ENCODE measurements around the gene UGT2B11. TPM values are rescaled to one million over a fixed set of nuclear protein-coding genes. Genes with fewer than 3 reads are reported as not detected.
"Not testable (repeated sequence)": the region's sequence is repeated elsewhere in the genome, so short reads cannot be mapped to it uniquely, and the experiment has no call there.

The UGT2B11 gene
- total RNA-seq, 4 donors from 2014 or later: not detected

DNA sequence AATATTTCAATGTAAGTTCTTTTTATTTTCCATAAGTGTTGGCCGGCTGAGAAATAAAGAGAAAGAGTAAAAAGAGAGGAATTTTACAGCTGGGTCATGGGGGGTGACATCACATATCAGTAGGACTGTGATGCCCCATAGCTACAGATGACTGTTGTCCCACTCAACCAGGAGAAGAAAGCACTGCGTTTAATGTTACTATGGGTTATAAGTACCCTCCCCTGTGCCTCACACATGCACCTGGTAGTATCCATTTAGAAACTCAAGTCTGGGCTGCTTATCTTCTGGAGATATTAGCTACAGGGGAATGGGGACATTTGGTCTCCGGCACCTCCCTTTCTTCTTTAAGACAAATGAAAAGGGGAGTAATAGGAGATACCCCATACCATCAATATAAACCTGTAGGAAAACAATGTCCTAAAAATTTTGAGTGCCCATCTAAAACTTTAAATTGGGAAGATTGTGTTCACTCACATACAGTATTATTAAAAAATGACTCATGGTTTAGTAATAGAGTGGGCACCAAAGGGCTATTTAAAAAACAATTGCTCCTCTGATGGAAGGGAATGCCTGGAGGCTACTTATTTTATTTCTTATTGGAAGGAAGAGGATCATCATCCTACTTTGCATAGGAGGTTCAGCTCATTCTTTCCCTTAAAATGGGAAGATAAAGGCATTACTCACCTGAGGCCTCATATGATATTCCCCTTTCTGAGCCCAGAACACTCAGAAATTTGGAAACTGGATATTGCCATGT lies 18.2 kb downstream of the UGT2B11 start:
- Histone ChIP-seq H3K4me1 (no peaks in the 10 kb centered on the region), H3K27me3 (no peaks in the 10 kb centered on the region), H3K27ac (no peak overlapping the region), H3K9me3 (no peaks in the 10 kb centered on the region), H3K4me3 (no peak overlapping the region), H3K36me3 (no peaks in the 10 kb centered on the region)
- no peak for ATAC-seq
- intact Hi-C loops (cut with DNase I; ENCODE audit: low total_unique reads) (no loop called here), in situ Hi-C loops (cut with MboI; ENCODE audit: low sequenced_read_pairs in 4 of 4) (no loop called here)
- no peak for TF ChIP-seq POLR2A (IDR thresholded peaks at IDR 0.05)
- no peak for DNase-seq

DNA sequence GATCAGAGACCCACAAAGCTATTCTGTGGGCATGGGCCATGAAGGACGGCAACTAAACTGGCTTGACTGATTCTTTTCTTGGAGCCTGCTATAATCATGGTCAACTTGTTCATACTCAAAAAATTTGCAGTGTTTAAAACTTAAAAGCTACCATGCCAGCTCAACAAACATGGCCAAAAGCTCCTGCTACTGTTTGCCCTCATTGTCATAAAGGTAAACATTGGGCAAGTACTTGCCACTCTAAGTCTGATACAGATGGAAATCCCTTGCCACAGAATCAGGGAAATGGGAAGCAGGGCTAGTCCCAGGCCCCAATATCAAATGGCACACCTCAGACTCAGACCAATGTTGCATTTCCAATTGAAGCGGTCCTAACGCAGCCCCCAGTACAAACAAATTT lies 20.4 kb downstream of the UGT2B11 start:
- ATAC-seq: no peak
- DNase-seq: no peak
- Histone ChIP-seq H3K4me3 (no peak overlapping the region), H3K27ac (no peak overlapping the region), H3K36me3 (no peaks in the 10 kb centered on the region), H3K4me1 (no peaks in the 10 kb centered on the region), H3K9me3 (no peaks in the 10 kb centered on the region), H3K27me3 (no peaks in the 10 kb centered on the region)
- no peak for TF ChIP-seq POLR2A (IDR thresholded peaks at IDR 0.05)
- TF ChIP-seq, protein P1, sequence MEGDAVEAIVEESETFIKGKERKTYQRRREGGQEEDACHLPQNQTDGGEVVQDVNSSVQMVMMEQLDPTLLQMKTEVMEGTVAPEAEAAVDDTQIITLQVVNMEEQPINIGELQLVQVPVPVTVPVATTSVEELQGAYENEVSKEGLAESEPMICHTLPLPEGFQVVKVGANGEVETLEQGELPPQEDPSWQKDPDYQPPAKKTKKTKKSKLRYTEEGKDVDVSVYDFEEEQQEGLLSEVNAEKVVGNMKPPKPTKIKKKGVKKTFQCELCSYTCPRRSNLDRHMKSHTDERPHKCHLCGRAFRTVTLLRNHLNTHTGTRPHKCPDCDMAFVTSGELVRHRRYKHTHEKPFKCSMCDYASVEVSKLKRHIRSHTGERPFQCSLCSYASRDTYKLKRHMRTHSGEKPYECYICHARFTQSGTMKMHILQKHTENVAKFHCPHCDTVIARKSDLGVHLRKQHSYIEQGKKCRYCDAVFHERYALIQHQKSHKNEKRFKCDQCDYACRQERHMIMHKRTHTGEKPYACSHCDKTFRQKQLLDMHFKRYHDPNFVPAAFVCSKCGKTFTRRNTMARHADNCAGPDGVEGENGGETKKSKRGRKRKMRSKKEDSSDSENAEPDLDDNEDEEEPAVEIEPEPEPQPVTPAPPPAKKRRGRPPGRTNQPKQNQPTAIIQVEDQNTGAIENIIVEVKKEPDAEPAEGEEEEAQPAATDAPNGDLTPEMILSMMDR (IDR thresholded peaks at IDR 0.05 in 4 of 5, conservative IDR thresholded peaks at IDR 0.05 in 1 of 5): no peak
- in situ Hi-C loops (cut with MboI; ENCODE audit: low sequenced_read_pairs in 4 of 4) (no loop called here), intact Hi-C loops (cut with DNase I; ENCODE audit: low total_unique reads) (no loop called here)

DNA sequence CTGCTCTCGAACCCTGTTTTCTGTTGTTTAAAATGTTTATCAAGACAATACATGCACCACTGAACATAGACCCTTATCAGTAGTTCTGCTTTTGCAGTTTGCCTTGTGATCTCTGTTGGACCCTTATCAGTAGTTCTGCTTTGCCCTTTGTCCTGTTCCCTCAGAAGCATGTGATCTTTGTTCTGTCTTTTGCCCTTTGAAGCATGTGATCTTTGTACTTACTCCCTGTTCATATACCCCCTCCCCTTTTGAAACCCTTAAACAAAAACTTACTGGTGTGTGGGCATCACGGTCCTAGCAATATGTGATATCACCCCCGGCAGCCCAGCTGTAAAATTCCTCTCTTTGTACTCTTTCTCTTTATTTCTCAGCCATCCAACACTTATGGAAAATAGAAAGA lies 22.6 kb downstream of the UGT2B11 start:
- H3K4me3 ChIP-seq; H3K27ac ChIP-seq; H3K4me1 ChIP-seq; in situ Hi-C loops (cut with MboI; ENCODE audit: low sequenced_read_pairs in 4 of 4); DNase-seq; H3K27me3 ChIP-seq; H3K9me3 ChIP-seq; ATAC-seq; H3K36me3 ChIP-seq; intact Hi-C loops (cut with DNase I; ENCODE audit: low total_unique reads): not testable (repeated sequence)

DNA sequence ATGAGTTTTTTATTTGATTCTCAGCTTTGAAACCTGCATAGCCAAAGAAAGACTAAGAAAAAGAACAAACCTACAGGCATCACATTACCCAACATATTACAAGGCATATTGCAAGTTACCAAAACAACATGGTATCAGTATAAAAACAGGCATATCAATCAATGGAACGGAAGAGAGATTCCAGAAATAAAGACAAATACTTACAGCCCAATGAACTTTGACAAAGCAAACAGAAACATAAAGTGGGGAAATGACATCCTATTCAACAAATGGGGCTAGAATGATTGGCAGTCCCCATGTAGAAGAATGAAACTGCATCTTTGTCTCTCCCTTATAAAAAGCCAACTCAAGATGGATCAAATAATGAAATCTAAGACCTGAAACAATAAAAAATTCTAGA lies 23.9 kb downstream of the UGT2B11 start:
- H3K9me3 ChIP-seq; ATAC-seq; H3K27me3 ChIP-seq; intact Hi-C loops (cut with DNase I; ENCODE audit: low total_unique reads); in situ Hi-C loops (cut with MboI; ENCODE audit: low sequenced_read_pairs in 4 of 4); H3K4me3 ChIP-seq; H3K4me1 ChIP-seq; DNase-seq; H3K36me3 ChIP-seq; H3K27ac ChIP-seq: not testable (repeated sequence)

DNA sequence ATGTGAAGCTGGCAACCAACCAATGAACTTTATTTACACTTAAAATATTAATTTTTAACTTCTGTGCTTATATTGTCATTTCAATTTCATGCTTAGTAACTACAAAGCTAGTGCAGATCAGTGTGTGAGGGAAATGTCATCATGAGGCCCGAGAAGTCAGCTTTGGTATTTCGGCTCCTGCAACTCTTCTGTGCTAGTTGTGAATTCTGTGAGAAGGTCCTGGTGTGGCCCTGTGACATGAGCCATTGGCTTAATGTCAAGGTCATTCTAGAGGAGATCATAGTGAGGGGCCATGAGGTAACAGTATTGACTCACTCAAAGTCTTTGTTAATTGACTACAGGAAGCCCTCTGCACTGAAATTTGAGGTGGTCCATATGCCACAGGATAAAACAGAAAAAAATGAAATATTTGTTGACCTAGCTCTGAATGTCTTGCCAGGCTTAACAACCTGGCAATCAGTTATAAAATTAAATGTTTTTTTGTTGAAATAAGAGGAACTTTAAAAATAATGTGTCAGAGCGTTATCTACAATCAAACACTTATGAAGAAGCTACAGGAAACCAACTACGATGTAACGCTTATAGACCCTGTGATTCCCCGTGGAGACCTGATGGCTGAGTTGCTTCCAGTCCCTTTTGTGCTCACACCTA lies 32.9 kb downstream of the UGT2B11 start:
- H3K27me3 ChIP-seq; DNase-seq; H3K36me3 ChIP-seq; H3K27ac ChIP-seq; intact Hi-C loops (cut with DNase I; ENCODE audit: low total_unique reads); ATAC-seq; H3K4me3 ChIP-seq; H3K9me3 ChIP-seq; in situ Hi-C loops (cut with MboI; ENCODE audit: low sequenced_read_pairs in 4 of 4); H3K4me1 ChIP-seq: not testable (repeated sequence)

DNA sequence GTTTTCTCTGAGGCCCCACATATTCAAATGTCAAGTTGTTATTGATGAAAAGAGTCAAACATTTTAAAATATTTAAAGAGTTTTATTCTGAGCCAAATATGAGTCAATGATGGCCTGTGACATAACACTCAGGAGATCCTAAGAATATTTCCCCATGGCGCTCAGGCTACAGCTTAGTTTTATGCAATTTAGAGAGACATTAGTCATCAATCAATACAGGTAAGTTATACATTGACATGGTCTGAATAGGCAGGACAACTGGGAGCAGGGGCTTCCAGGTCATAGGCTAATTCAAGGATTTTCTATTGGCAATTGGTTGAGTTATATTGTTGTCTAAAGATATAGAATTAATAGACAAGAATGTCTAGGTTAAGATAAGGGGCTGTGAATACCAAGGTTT lies 34.7 kb downstream of the UGT2B11 start:
- intact Hi-C loops (cut with DNase I; ENCODE audit: low total_unique reads); H3K27ac ChIP-seq; H3K4me1 ChIP-seq; H3K4me3 ChIP-seq; H3K36me3 ChIP-seq; H3K27me3 ChIP-seq; ATAC-seq; DNase-seq; in situ Hi-C loops (cut with MboI; ENCODE audit: low sequenced_read_pairs in 4 of 4); H3K9me3 ChIP-seq: not testable (repeated sequence)

DNA sequence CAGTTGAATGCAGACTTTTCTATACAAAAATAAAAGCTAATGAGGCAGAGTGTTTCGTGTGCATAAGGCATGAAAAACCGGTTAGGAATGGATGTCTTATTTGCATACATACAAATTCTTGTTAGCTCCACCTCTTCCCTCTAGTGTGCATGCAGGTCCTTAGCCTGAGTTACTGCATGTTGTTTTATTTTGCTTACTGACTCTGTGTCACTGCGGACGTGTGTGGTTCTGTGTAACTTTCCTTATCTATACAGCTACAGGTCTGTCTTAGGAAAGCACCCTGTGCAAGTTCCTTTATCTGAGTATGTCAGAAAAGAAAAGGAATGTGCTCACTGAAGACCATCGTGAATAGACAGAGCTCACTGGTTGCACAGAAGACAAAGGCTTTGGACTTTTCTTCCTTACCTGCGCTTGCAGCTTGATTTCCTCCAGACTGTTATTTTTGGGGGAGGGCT lies 35.8 kb downstream of the UGT2B11 start:
- H3K9me3 ChIP-seq; intact Hi-C loops (cut with DNase I; ENCODE audit: low total_unique reads); in situ Hi-C loops (cut with MboI; ENCODE audit: low sequenced_read_pairs in 4 of 4); H3K36me3 ChIP-seq; DNase-seq; ATAC-seq; H3K27ac ChIP-seq; H3K4me1 ChIP-seq; H3K27me3 ChIP-seq; H3K4me3 ChIP-seq: not testable (repeated sequence)

DNA sequence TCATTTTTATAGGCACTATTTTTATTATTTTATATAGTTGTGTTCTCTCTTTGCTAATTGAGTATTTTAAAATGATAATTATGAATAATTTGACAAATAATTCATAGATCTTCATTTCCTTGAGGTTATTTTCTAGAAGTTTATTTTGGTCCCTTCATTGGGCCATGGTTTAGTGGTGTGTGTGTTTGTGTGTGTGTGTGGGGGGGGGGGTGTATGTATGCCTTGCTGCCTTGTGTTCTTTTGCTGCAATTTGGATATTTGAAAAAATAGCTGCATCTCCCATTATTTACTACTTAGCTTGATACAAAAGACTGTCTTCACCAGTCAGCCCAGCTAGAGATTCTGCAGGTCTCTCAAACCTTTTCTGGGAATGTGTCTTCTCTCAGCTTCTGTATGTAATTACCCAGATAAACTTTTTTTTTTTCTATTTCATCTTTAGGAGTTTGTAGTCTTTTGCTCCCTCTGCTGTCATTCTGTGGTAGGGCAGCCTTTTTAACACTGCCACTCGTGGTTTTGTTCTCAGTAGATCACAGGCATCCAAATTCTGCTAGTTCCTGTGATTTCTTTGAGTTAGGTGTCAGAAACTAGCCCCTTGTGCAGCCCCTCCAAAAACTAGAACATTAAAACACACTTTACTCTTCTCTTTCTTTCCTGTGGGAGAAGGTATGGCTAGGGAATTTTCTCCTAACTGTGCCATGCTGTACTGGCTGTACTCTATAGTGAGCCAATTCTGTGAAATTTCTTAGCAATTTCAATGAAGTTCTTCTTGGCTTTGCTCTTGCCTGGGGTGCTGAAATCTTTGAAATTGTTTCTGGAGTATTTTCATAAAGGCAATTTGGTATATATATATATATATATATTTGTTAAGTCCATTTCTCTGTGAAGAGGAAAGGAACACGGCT lies 44.1 kb downstream of the UGT2B11 start:
- intact Hi-C loops (cut with DNase I; ENCODE audit: low total_unique reads); ATAC-seq: not testable (repeated sequence)

DNA sequence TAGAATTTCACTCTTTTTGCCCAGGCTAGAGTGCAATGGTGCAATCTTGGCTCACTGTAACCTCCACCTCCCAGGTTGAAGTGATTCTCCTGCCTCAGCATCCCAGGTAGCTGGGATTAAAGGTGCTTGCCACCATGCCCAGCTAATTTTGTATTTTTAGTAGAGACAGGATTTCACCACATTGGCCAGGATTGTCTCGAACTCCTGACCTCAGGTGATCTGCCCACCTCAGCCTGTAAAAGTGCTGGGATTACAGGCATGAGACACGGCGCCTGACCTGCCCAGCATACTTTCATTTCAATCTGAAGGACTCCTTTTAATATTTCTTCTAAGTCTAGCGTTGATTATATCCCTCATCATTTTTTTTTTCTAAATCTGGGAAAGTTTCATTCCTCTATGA lies 45.4 kb downstream of the UGT2B11 start:
- in situ Hi-C loops (cut with MboI; ENCODE audit: low sequenced_read_pairs in 4 of 4); intact Hi-C loops (cut with DNase I; ENCODE audit: low total_unique reads): not testable (repeated sequence)

More for the DNA sequence above, 44.1 kb downstream of the UGT2B11 start:
- H3K4me3 ChIP-seq; H3K9me3 ChIP-seq; DNase-seq; H3K36me3 ChIP-seq; H3K27me3 ChIP-seq; in situ Hi-C loops (cut with MboI; ENCODE audit: low sequenced_read_pairs in 4 of 4); H3K27ac ChIP-seq; H3K4me1 ChIP-seq: not testable (repeated sequence)

More for the DNA sequence above, 45.4 kb downstream of the UGT2B11 start:
- not testable (repeated sequence) for H3K27ac ChIP-seq, H3K36me3 ChIP-seq, H3K4me3 ChIP-seq, H3K9me3 ChIP-seq, ATAC-seq, H3K27me3 ChIP-seq, DNase-seq, H3K4me1 ChIP-seq
